Activated CD8-positive, alpha-beta T cell treated with anti-CD3 and anti-CD28 coated beads, Interleukin-2, amount 10 ng/mL, durations not matched to agents 7 days and 5 days (primary cell): ENCODE measurements around the gene ADD2. TPM values are rescaled to one million over a fixed set of nuclear protein-coding genes. Genes with fewer than 3 reads are reported as not detected.
"Not testable (repeated sequence)": the region's sequence is repeated elsewhere in the genome, so short reads cannot be mapped to it uniquely, and the experiment has no call there.

Experiments used
- ATAC-seq: fragments of 150-1000 bp; cut with Tn5 transposase; one replicate; pipeline ENCODE4 v1.10.0; 2021; ENCODE audit warnings: moderate library complexity
- CTCF ChIA-PET: fragments of 350-600 bp; sonication (Branson Sonifier 250); formaldehyde crosslinking; loops from one replicate; lab custom pipeline; 2021; ENCODE audit warnings: antibody characterized with exemption; lab: Charles Lee
- POLR2A ChIA-PET: fragments of 350-600 bp; sonication (Branson Sonifier 250); formaldehyde crosslinking; loops from one replicate; lab custom pipeline; 2021; ENCODE audit warnings: antibody characterized with exemption; lab: Charles Lee
- DNase-seq: peaks from one replicate; pipeline ENCODE4 v3.0.0-alpha.2; 2020
- H3K27ac Mint-ChIP-seq: one replicate; pipeline ENCODE4 v1.8.0; 2021; ENCODE audit warnings: mild to moderate bottlenecking, mixed read lengths
- H3K27me3 Mint-ChIP-seq: one replicate; pipeline ENCODE4 v1.8.0; 2021; ENCODE audit warnings: low read depth, mixed read lengths
- H3K36me3 Mint-ChIP-seq: one replicate; pipeline ENCODE4 v1.8.0; 2021; ENCODE audit warnings: low read depth, mixed read lengths
- H3K4me1 Mint-ChIP-seq: one replicate; pipeline ENCODE4 v1.8.0; 2021; ENCODE audit warnings: low read depth, mixed read lengths
- H3K4me3 Mint-ChIP-seq: one replicate; pipeline ENCODE4 v1.8.0; 2021; ENCODE audit warnings: mild to moderate bottlenecking, mixed read lengths
- H3K9me3 Mint-ChIP-seq: one replicate; pipeline ENCODE4 v1.8.0; 2022; ENCODE audit warnings: mixed read lengths; ENCODE audit not compliant: insufficient read depth
- total RNA-seq, 2 experiments: library from RNA; stranded (reverse); gene quantifications; one replicate each; pipeline ENCODE4 v1.2.3, GENCODE V29; 2021

The ADD2 gene
- total RNA-seq, 2 experiments from 2014 or later, result 12.8 to 14.2 TPM

DNA sequence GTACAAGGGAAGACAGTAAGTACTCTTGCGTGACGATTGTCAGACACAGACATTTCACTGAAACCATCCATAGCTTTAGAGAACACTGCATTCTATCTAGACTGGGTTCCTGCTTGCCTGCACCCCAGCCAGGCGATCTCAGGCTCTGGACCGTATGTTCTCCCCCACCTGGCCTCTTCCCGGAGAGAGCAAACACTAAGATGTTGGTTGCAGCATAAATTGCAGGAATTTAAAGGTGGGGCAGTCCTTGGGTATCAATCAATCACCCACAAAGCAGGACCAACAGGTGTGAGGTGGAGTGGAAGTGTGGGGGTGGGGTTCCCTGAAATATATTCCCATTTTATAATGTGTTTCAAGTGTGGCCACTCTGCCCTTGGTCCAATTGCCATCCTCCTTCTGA is 110.8 kb downstream of the ADD2 start:
- Mint-ChIP-seq H3K27me3 (peaks cover 8% of the 10 kb centered on the region), H3K4me1 (peaks cover 22% of the 10 kb centered on the region), H3K27ac (peak overlapping the region; percentile 43), H3K9me3 (no peaks in the 10 kb centered on the region), H3K4me3 (no peak overlapping the region), H3K36me3 (no peaks in the 10 kb centered on the region)
- no peak for ATAC-seq
- no peak for DNase-seq
- CTCF ChIA-PET, result interaction anchor here (1.2 to 4.2 kb wide), 6 partner anchors 12 to 354 kb away, joined by 3 to 31 read pairs (median 5); no protein-coding TSS in a partner anchor
- POLR2A ChIA-PET, result no interaction called here

DNA sequence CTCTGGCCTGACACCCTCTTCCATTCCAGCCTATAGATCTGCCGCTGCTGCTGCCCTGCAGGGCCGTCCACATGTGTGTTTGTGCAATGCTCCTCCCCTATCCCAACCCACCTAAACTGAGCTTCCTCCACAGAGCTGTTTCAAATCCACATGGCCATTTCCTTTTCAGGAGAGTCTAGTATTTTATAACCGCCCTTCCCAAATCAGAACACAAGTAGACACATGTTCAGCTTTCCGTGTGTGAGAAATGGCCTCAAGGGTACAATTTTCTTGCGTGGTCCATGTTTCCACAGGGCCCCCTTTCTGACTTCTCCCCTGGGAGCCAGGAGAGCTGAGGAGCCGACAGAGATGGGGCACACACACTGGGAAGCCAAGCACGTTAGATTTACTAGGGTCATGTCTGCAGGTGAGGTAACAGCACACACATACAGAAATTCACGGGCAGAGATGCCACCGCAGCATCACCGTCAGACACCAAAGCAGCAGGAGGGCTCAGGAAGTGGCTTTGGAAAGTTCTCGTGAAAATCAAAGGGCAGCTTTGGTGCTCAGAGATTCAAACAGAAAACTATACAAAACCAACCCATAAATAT is 111.5 kb downstream of the ADD2 start:
- Mint-ChIP-seq H3K4me3 (no peak overlapping the region), H3K27ac (no peak overlapping the region), H3K4me1 (peaks cover 22% of the 10 kb centered on the region), H3K9me3 (no peaks in the 10 kb centered on the region), H3K36me3 (no peaks in the 10 kb centered on the region), H3K27me3 (peaks cover 14% of the 10 kb centered on the region)
- POLR2A ChIA-PET, result no interaction called here
- ATAC-seq (peak; percentile 59), DNase-seq (peak; percentile 47)
- CTCF ChIA-PET, result interaction anchor here (1.0 to 4.2 kb wide), 11 partner anchors 11 to 354 kb away, joined by 3 to 31 read pairs (median 4); partner anchors contain the start of gene FIGLA

DNA sequence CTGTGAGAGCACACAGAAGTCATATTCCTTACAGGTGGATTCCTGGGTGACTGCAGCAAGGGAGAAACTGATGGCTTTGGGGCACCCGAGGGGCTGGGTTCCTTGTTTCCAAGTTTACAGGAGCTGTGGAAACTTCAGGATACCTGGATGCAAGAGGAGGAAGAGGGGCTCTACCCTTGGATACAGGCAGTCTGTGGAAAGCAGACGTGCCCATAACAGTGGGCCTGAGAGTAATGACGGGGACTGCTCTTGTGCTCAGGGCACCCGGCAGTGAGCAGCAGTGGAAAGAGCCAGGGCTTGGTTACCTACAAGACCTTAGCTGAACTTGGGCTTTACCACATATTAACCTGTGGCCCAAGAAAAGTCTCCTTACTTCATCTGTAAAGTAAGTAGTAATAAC is 112.2 kb downstream of the ADD2 start:
- peaks cover 22% of the 10 kb centered on the region for H3K4me1 Mint-ChIP-seq
- H3K36me3 Mint-ChIP-seq, result no peaks in the 10 kb centered on the region
- no peak for DNase-seq
- POLR2A ChIA-PET, result no interaction called here
- CTCF ChIA-PET, result interaction anchor here (1.0 to 4.2 kb wide), 12 partner anchors 10 to 355 kb away, joined by 3 to 31 read pairs (median 4); partner anchors contain the start of gene FIGLA
- no peaks in the 10 kb centered on the region for H3K9me3 Mint-ChIP-seq
- H3K27ac Mint-ChIP-seq, result no peak overlapping the region
- peaks cover 17% of the 10 kb centered on the region for H3K27me3 Mint-ChIP-seq
- ATAC-seq, result no peak
- H3K4me3 Mint-ChIP-seq, result no peak overlapping the region

DNA sequence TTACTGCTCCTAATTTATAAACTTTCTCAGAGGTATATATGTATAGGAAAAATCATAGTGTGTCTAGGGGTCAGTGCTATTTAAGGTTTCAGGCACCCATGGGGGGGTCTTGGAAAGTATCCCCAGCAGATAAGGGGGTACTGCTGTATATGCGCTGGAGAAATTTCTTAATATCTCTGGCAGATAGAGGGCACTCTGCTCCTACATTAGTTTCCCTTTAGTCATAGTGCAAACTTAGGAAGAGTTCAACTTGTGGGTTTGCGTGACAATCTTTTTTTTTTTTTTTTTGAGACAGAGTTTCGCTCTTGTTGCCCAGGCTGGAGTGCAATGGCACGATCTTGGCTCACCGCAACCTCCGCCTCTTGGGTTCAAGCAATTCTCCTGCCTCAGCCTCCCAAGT is 112.8 kb downstream of the ADD2 start:
- CTCF ChIA-PET, result interaction anchor here (1.0 to 4.2 kb wide), 10 partner anchors 10 to 354 kb away, joined by 3 to 31 read pairs (median 4); partner anchors contain the start of gene FIGLA
- H3K27me3 Mint-ChIP-seq, result peaks cover 21% of the 10 kb centered on the region
- POLR2A ChIA-PET, DNase-seq, H3K4me3 Mint-ChIP-seq, H3K36me3 Mint-ChIP-seq, H3K9me3 Mint-ChIP-seq, H3K27ac Mint-ChIP-seq: not testable (repeated sequence)
- H3K4me1 Mint-ChIP-seq, result peaks cover 22% of the 10 kb centered on the region
- peak; percentile 35 for ATAC-seq

DNA sequence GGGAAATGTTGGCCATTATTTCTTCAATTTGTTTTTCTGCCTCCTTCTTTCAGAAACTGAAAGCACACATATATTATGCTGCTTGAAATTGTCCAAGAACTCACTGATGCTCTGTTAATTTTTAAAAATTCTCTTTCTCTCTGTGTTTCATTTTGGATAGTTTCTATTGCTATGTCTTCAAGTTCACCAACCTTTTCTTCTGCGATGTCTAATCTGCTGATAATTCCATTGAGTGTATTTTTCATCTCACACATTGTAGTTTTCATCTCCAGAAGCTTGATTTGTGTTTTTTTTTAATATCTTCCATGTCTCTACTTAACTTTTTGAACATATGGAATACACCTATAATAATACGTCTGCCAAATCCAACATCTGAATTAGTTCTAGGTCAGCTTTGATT is 116.3 kb downstream of the ADD2 start:
- ATAC-seq (no peak), DNase-seq (no peak)
- ChIA-PET POLR2A (no interaction called here), CTCF (interaction anchor here (1.0 to 1.7 kb wide), 3 partner anchors 8 to 348 kb away, joined by 3 to 8 read pairs (median 3); no protein-coding TSS in a partner anchor)
- Mint-ChIP-seq H3K27ac (no peak overlapping the region), H3K36me3 (no peaks in the 10 kb centered on the region), H3K4me3 (no peak overlapping the region), H3K27me3 (peaks cover 21% of the 10 kb centered on the region), H3K4me1 (peaks cover 16% of the 10 kb centered on the region), H3K9me3 (no peaks in the 10 kb centered on the region)

DNA sequence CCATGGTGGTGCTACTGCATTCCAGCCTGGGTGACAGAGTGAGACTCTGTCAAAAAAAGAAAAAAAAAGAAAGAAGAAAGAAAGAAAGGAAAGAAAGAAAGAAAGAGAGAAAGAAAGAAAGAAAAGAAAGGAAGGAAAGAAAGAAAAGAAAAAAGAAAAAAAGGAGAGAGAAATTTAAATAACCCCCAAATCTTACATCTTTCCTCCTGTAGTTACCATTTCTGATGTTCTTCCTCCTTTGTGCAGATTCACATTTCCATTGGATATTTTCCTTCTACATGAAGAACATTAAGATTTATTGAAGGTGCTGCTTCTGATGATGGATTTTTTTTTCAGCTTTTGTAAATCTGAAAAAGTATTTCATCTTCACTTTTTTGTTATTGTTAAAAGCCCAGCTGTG is 117.0 kb downstream of the ADD2 start:
- CTCF ChIA-PET, result interaction anchor here (1.7 kb wide), 1 partner anchor 347 kb away, joined by 8 read pairs; no protein-coding TSS in a partner anchor
- H3K4me1 Mint-ChIP-seq, result peaks cover 9% of the 10 kb centered on the region
- ATAC-seq (no peak), DNase-seq (no peak)
- no peaks in the 10 kb centered on the region for H3K9me3 Mint-ChIP-seq
- H3K36me3 Mint-ChIP-seq, result no peaks in the 10 kb centered on the region
- POLR2A ChIA-PET, result no interaction called here
- no peak overlapping the region for H3K4me3 Mint-ChIP-seq
- H3K27ac Mint-ChIP-seq, result no peak overlapping the region
- H3K27me3 Mint-ChIP-seq, result peaks cover 21% of the 10 kb centered on the region

DNA sequence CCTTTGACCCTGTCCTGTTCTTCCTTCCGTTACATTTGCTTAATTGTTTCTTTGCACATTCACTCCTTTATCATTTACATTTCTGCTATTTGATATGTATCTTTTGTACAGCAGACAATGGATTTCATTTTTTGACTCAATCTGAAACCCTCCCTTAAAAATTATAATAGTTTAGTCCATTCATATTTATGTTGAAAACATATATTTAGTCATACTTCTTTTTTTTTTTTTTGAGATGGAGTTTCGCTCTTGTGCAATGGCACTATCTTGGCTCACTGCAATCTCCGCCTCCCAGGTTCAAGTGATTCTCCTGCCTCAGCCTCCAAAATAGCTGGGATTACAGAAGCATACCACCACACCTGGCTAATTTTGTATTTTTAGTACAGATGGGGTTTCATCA is 119.0 kb downstream of the ADD2 start:
- Mint-ChIP-seq H3K9me3 (no peaks in the 10 kb centered on the region), H3K27me3 (peaks cover 18% of the 10 kb centered on the region), H3K4me3 (no peak overlapping the region), H3K27ac (no peak overlapping the region), H3K36me3 (no peaks in the 10 kb centered on the region), H3K4me1 (no peaks in the 10 kb centered on the region)
- POLR2A ChIA-PET, result no interaction called here
- no peak for DNase-seq
- ATAC-seq, result no peak
- CTCF ChIA-PET, result interaction anchor here (1.4 to 7.0 kb wide), 3 partner anchors 9 to 345 kb away, joined by 3 to 95 read pairs (median 4); partner anchors contain the start of gene FAM136A

DNA sequence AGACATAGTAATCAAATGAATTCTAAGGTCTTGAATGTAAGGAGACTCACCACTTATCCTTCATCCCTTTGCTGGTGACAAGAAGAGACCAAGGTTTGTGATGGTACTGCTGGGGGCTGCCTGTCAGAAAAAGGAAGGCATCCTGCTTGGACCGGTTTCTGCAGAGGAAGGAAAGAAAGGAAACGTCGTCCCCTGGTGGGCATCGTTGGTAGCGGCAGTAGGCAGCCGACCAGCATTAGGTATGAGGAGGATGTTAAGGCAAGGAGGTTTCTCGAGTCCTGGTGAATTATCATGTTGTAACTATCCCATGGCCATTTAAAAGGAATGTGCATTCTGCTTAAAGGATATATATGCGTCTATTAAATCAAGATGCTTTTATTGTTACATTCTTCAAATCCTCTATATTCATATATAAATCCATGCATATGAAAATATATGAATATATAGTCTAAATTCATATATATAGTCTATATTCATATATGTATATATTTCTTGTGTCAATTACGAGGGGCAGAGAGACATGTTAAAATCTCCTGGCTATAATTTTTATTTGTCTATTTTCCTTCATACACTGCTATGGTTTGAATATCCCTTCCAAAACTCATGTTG is 120.0 kb downstream of the ADD2 start:
- ATAC-seq (peak; percentile 82), DNase-seq (peak; percentile 82)
- POLR2A ChIA-PET, result interaction anchor here (1.1 kb wide), 1 partner anchor 343 kb away, joined by 3 read pairs; no protein-coding TSS in a partner anchor
- peaks cover 15% of the 10 kb centered on the region for H3K27me3 Mint-ChIP-seq
- no peaks in the 10 kb centered on the region for H3K9me3 Mint-ChIP-seq
- H3K4me3 Mint-ChIP-seq, result no peak overlapping the region
- H3K4me1 Mint-ChIP-seq, result no peaks in the 10 kb centered on the region
- no peaks in the 10 kb centered on the region for H3K36me3 Mint-ChIP-seq
- CTCF ChIA-PET, result interaction anchor here (1.0 to 7.0 kb wide), 8 partner anchors 9 to 344 kb away, joined by 3 to 95 read pairs (median 6); partner anchors contain the start of gene FAM136A
- no peak overlapping the region for H3K27ac Mint-ChIP-seq

DNA sequence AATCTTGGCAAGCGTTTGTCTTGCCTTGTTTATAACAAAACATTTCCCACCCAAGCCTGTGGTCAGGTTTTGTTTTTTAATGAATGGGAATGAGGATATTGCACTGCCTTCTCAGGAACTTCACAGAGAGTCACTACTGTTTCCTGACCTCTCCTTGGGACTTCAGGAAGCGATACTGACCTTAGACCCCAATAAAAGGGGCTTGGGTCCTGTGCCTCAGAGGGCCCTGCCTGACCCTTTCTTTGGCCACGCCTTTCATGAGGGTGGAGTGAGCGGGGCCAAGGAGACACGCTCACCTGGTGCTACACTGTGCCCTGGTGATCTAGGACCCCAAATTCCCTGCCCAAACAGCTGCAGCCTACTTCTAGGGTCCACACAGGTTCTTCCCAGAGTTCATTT is 121.6 kb downstream of the ADD2 start:
- ATAC-seq, result no peak
- no peak overlapping the region for H3K27ac Mint-ChIP-seq
- CTCF ChIA-PET, result interaction anchor here (1.6 to 7.0 kb wide), 4 partner anchors 7 to 343 kb away, joined by 7 to 95 read pairs (median 20); partner anchors contain the start of gene FAM136A
- H3K36me3 Mint-ChIP-seq, result no peaks in the 10 kb centered on the region
- H3K27me3 Mint-ChIP-seq, result peaks cover 5% of the 10 kb centered on the region
- H3K4me3 Mint-ChIP-seq, result no peak overlapping the region
- no peaks in the 10 kb centered on the region for H3K9me3 Mint-ChIP-seq
- POLR2A ChIA-PET, result no interaction called here
- no peaks in the 10 kb centered on the region for H3K4me1 Mint-ChIP-seq
- no peak for DNase-seq

DNA sequence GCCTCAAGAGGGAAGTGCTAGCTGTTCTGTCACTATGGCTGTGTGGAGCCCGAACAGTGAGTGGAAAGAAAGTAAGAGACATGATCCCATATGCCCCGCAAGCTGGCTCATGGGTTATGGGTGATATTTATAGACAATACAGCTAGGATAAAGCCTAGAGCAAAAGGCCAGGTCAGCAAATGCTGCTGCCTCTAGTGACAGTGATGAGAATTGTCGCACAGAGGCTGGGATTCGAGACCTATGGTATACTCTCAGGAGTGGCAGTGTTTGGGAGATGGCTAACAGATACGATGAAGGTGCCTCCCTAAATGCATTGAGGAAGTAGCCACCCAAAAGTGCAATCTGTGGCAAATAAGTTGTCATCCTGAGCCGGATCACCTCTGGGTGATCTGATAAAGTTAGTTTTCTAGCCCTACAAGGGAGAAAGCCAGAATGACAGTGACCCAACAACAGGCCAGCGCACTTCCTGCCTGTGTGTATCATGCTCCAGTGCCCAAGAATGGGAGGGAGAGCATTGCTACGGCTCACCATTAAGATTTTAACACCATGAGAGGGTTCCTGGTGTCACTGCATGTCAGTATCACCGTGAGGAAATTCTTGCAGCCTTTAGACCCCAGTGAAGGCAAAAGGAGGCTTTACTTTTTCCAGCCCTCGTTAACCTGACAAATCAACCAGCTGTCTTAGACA is 122.1 kb downstream of the ADD2 start:
- ATAC-seq, result no peak
- no peak for DNase-seq
- CTCF ChIA-PET, result interaction anchor here (1.0 to 7.0 kb wide), 8 partner anchors 8 to 342 kb away, joined by 3 to 95 read pairs (median 6); partner anchors contain the start of gene FAM136A
- H3K36me3 Mint-ChIP-seq, result no peaks in the 10 kb centered on the region
- POLR2A ChIA-PET, result no interaction called here
- H3K27ac Mint-ChIP-seq, result no peak overlapping the region
- H3K4me1 Mint-ChIP-seq, result no peaks in the 10 kb centered on the region
- H3K4me3 Mint-ChIP-seq, result no peak overlapping the region
- peaks cover 4% of the 10 kb centered on the region for H3K27me3 Mint-ChIP-seq
- no peaks in the 10 kb centered on the region for H3K9me3 Mint-ChIP-seq

DNA sequence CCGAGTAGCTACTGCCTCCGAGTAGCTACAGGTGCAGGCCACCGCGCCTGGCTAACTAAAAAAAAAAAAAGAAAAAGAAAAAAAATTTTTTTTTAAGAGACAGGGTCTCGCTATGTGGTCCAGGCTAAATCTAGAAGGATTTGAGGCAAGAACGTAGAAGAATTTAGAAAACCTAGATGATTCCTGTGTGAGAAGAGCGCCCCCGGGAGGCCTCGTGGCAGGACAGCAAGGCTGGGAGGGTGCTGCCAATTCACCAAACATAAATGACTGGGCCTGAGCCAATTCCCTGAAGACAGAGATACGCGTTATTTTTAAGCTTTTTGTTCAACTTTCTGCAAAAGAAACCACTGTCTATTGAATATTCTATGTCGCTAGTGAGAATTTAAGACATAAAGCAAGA is 124.3 kb downstream of the ADD2 start:
- peaks cover 5% of the 10 kb centered on the region for H3K4me1 Mint-ChIP-seq
- no peak for ATAC-seq

More for the DNA sequence above, 124.3 kb downstream of the ADD2 start:
- no peak for DNase-seq
- POLR2A ChIA-PET, result no interaction called here
- Mint-ChIP-seq H3K9me3 (no peaks in the 10 kb centered on the region), H3K27ac (no peak overlapping the region), H3K36me3 (no peaks in the 10 kb centered on the region), H3K4me3 (no peak overlapping the region), H3K27me3 (no peaks in the 10 kb centered on the region)
- CTCF ChIA-PET, result interaction anchor here (0.8 to 7.0 kb wide), 11 partner anchors 8 to 345 kb away, joined by 3 to 95 read pairs (median 4); partner anchors contain the start of gene FAM136A
